ENCODE measurements around the gene WSB2.

- TF ChIP-seq CTCF (IDR thresholded peaks at IDR 0.05; ENCODE audit: low read depth, low read length, poor library complexity, severe bottlenecking) (no peak), EZH2phosphoT487 (IDR thresholded peaks at IDR 0.05; ENCODE audit: borderline replicate concordance, low read length) (no peak)
Measured at GRCh38 chr12:118033902-118034301, 27.1 kb downstream of the WSB2 start.

Measured in DOHH2 (cell line).